ENCODE results near the gene RAPGEF5.

DNA sequence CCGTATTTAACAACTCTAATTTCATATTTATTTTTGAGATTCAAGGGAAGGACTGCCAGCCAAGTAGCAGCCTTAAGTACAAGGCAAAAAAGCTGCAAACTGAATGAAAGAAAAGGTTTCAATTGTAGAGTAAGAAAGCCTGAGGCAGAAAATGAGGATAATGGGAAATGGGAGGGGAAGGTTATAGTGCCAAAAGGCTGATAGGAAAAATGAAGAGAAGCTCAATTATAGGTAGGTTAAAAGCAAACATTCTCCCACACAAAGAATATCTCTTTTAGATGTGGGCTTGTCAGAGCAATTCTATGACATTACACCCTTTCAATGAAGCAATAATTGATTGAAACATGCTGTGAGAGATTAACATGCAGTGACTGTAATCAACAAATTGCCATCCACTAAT is 175.3 kb downstream of the RAPGEF5 start:
- no peak for TF ChIP-seq SRF (IDR thresholded peaks at IDR 0.05; ENCODE audit: low read depth)
- no peak for TF ChIP-seq POLR2A (IDR thresholded peaks at IDR 0.05; ENCODE audit: borderline replicate concordance, extremely low read depth, insufficient read depth, insufficient read length)
- TF ChIP-seq, protein P1, sequence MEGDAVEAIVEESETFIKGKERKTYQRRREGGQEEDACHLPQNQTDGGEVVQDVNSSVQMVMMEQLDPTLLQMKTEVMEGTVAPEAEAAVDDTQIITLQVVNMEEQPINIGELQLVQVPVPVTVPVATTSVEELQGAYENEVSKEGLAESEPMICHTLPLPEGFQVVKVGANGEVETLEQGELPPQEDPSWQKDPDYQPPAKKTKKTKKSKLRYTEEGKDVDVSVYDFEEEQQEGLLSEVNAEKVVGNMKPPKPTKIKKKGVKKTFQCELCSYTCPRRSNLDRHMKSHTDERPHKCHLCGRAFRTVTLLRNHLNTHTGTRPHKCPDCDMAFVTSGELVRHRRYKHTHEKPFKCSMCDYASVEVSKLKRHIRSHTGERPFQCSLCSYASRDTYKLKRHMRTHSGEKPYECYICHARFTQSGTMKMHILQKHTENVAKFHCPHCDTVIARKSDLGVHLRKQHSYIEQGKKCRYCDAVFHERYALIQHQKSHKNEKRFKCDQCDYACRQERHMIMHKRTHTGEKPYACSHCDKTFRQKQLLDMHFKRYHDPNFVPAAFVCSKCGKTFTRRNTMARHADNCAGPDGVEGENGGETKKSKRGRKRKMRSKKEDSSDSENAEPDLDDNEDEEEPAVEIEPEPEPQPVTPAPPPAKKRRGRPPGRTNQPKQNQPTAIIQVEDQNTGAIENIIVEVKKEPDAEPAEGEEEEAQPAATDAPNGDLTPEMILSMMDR (IDR thresholded peaks at IDR 0.05 in 2 of 3, conservative IDR thresholded peaks at IDR 0.05 in 1 of 3; ENCODE audit: borderline replicate concordance in 1 of 3, insufficient read depth in 1 of 3, low read depth in 2 of 3, low read length in 2 of 3) = no peak
- no peak for TF ChIP-seq RAD21 (IDR thresholded peaks at IDR 0.05; ENCODE audit: low read depth)
- TF ChIP-seq, protein P2, sequence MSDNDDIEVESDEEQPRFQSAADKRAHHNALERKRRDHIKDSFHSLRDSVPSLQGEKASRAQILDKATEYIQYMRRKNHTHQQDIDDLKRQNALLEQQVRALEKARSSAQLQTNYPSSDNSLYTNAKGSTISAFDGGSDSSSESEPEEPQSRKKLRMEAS (IDR thresholded peaks at IDR 0.05) = no peak
- no peak for TF ChIP-seq POLR2AphosphoS5 (IDR thresholded peaks at IDR 0.05; ENCODE audit: low read depth, low read length)
- no peak for TF ChIP-seq YY1 (IDR thresholded peaks at IDR 0.05; ENCODE audit: extremely low read depth, insufficient replicate concordance, low read depth, low read length)
- TF ChIP-seq SIN3A (IDR thresholded peaks at IDR 0.05; ENCODE audit: low read depth) = no peak
- no peak for TF ChIP-seq EZH2 (IDR thresholded peaks at IDR 0.05)
- no peak for TF ChIP-seq TCF7L2 (IDR thresholded peaks at IDR 0.05; ENCODE audit: borderline replicate concordance, extremely low read depth, insufficient read depth, insufficient read length)
- no peak for TF ChIP-seq EZH2phosphoT487 (IDR thresholded peaks at IDR 0.05; ENCODE audit: borderline replicate concordance)
